ENCODE measurements around the gene COL4A3.

DNA sequence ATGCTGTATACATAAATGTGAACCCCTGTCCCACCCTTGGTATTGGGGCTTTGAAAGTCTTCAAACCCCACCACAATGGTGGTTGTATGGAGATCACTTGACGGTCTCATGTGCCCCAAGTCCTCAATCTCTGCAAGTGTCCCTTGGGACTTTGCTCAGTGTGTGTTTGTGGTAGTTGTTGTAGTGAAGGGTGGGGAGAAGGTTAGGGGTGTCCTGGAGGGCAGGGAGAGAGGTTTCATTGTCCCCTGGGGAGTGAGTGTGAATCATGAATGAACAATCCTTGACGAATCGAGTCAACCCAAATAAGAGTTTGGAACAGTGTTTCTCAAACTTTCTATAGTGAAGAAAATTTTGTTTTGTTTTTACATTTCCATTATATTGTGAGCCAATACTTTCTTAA is 28.1 kb downstream of the COL4A3 start:
- TF ChIP-seq, protein P1, sequence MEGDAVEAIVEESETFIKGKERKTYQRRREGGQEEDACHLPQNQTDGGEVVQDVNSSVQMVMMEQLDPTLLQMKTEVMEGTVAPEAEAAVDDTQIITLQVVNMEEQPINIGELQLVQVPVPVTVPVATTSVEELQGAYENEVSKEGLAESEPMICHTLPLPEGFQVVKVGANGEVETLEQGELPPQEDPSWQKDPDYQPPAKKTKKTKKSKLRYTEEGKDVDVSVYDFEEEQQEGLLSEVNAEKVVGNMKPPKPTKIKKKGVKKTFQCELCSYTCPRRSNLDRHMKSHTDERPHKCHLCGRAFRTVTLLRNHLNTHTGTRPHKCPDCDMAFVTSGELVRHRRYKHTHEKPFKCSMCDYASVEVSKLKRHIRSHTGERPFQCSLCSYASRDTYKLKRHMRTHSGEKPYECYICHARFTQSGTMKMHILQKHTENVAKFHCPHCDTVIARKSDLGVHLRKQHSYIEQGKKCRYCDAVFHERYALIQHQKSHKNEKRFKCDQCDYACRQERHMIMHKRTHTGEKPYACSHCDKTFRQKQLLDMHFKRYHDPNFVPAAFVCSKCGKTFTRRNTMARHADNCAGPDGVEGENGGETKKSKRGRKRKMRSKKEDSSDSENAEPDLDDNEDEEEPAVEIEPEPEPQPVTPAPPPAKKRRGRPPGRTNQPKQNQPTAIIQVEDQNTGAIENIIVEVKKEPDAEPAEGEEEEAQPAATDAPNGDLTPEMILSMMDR (optimal IDR thresholded peaks at IDR 0.05 in 1 of 3, IDR thresholded peaks at IDR 0.05 in 1 of 3, conservative IDR thresholded peaks at IDR 0.05 in 1 of 3; ENCODE audit: extremely low read depth in 1 of 3, insufficient read depth in 2 of 3, low read length in 3 of 3), result no peak
- no peak for TF ChIP-seq EZH2 (IDR thresholded peaks at IDR 0.05; ENCODE audit: low read length)

Data from keratinocyte (primary cell).